Effector memory CD8-positive, alpha-beta T cell (primary cell): ENCODE data around the gene PRSS57.
"Not testable (repeated sequence)": the region's sequence is repeated elsewhere in the genome, so short reads cannot be mapped to it uniquely, and the experiment has no call there.

Experiments used
- ATAC-seq: fragments of 150-1000 bp; cut with Tn5 transposase; replicated peaks from 2 replicates; pipeline ENCODE4 v1.10.0; 2021; ENCODE audit warnings: mild to moderate bottlenecking, moderate library complexity
- DNase-seq, 3 experiments: peaks; one replicate each; pipeline ENCODE4 v3.0.0; 2021
- H3K27ac Mint-ChIP-seq, 2 donors: one replicate each; pipeline ENCODE4 v1.8.0; 2022; ENCODE audit warnings: mild to moderate bottlenecking in 2 of 2, mixed read lengths in 2 of 2, moderate library complexity in 2 of 2
- H3K27me3 Mint-ChIP-seq, 2 donors: one replicate each; pipeline ENCODE4 v1.8.0; 2022; ENCODE audit warnings: mixed read lengths in 2 of 2
- H3K36me3 Mint-ChIP-seq: one replicate; pipeline ENCODE4 v1.8.0; 2022; ENCODE audit warnings: mild to moderate bottlenecking, moderate library complexity, mixed read lengths; ENCODE audit not compliant: insufficient read depth
- H3K4me1 Mint-ChIP-seq, 2 donors: one replicate each; pipeline ENCODE4 v1.8.0; 2022; ENCODE audit warnings: low read depth in 2 of 2, mixed read lengths in 2 of 2
- H3K4me3 Mint-ChIP-seq, 2 donors: one replicate each; pipeline ENCODE4 v1.8.0; 2022; ENCODE audit warnings: mild to moderate bottlenecking in 2 of 2, mixed read lengths in 2 of 2, moderate library complexity in 2 of 2
- H3K9me3 Mint-ChIP-seq, 2 donors: one replicate each; pipeline ENCODE4 v1.8.0; 2022; ENCODE audit warnings: mixed read lengths in 2 of 2

Gene PRSS57

GRCh38 chr19:698529-698928 is 3.3 kb upstream of the PRSS57 start:
- peaks cover 9 to 52% of the 10 kb centered on the region in 2 donors for H3K27me3 Mint-ChIP-seq
- not testable (repeated sequence) for H3K4me3 Mint-ChIP-seq, H3K4me1 Mint-ChIP-seq, ATAC-seq, H3K9me3 Mint-ChIP-seq, H3K36me3 Mint-ChIP-seq, DNase-seq, H3K27ac Mint-ChIP-seq

GRCh38 chr19:694481-695351 is 536 bp downstream of the PRSS57 start:
- peaks cover 0 to 2% of the 10 kb centered on the region in 2 donors for H3K4me1 Mint-ChIP-seq
- no peaks in the 10 kb centered on the region for H3K9me3 Mint-ChIP-seq
- DNase-seq (no peak), ATAC-seq (no peak)
- H3K27me3 Mint-ChIP-seq = peaks cover 9 to 37% of the 10 kb centered on the region in 2 donors
- peak overlapping the region in 1 of 2 donors; percentile 13 for H3K4me3 Mint-ChIP-seq
- H3K36me3 Mint-ChIP-seq = peaks cover 4% of the 10 kb centered on the region
- H3K27ac Mint-ChIP-seq = no peak overlapping the region

- ATAC-seq (no peak), DNase-seq (no peak)
- peaks cover 6 to 9% of the 10 kb centered on the region in 2 donors for H3K27me3 Mint-ChIP-seq
- H3K9me3 Mint-ChIP-seq = no peaks in the 10 kb centered on the region
- H3K27ac Mint-ChIP-seq = no peak overlapping the region
- H3K4me1 Mint-ChIP-seq = peaks cover 0 to 2% of the 10 kb centered on the region in 2 donors
- peaks cover 7% of the 10 kb centered on the region for H3K36me3 Mint-ChIP-seq
- no peak overlapping the region for H3K4me3 Mint-ChIP-seq
Measured at GRCh38 chr19:690203-690602, 5.0 kb downstream of the PRSS57 start.

GRCh38 chr19:688992-689391 is 6.3 kb downstream of the PRSS57 start:
- H3K4me1 Mint-ChIP-seq = no peaks in the 10 kb centered on the region
- DNase-seq = no peak
- H3K27ac Mint-ChIP-seq = no peak overlapping the region
- no peaks in the 10 kb centered on the region for H3K27me3 Mint-ChIP-seq
- no peaks in the 10 kb centered on the region for H3K9me3 Mint-ChIP-seq
- no peak overlapping the region for H3K4me3 Mint-ChIP-seq
- peaks cover 3% of the 10 kb centered on the region for H3K36me3 Mint-ChIP-seq
- no peak for ATAC-seq

- Mint-ChIP-seq H3K4me3 (no peak overlapping the region), H3K27ac (no peak overlapping the region), H3K36me3 (peaks cover 3% of the 10 kb centered on the region)
Measured at GRCh38 chr19:688214-688613, 7.0 kb downstream of the PRSS57 start.

GRCh38 chr19:687569-688166 is 7.6 kb downstream of the PRSS57 start:
- Mint-ChIP-seq H3K4me3 (no peak overlapping the region), H3K9me3 (no peaks in the 10 kb centered on the region), H3K4me1 (no peaks in the 10 kb centered on the region), H3K27me3 (no peaks in the 10 kb centered on the region), H3K36me3 (peaks cover 3% of the 10 kb centered on the region), H3K27ac (no peak overlapping the region)
- ATAC-seq (no peak), DNase-seq (no peak)

More at GRCh38 chr19:688214-688613, 7.0 kb downstream of the PRSS57 start:
- no peaks in the 10 kb centered on the region for H3K9me3 Mint-ChIP-seq
- ATAC-seq (no peak), DNase-seq (no peak)
- no peaks in the 10 kb centered on the region for H3K27me3 Mint-ChIP-seq
- H3K4me1 Mint-ChIP-seq = no peaks in the 10 kb centered on the region

- Mint-ChIP-seq H3K27me3 (no peaks in the 10 kb centered on the region), H3K9me3 (no peaks in the 10 kb centered on the region), H3K4me3 (no peak overlapping the region), H3K4me1 (no peaks in the 10 kb centered on the region), H3K36me3 (peaks cover 3% of the 10 kb centered on the region), H3K27ac (no peak overlapping the region)
- DNase-seq (no peak), ATAC-seq (no peak)
Measured at GRCh38 chr19:686589-687297, 8.5 kb downstream of the PRSS57 start.

- H3K4me3 Mint-ChIP-seq = no peak overlapping the region
- H3K9me3 Mint-ChIP-seq = no peaks in the 10 kb centered on the region
- no peak for DNase-seq
Measured at GRCh38 chr19:685454-685931, 9.8 kb downstream of the PRSS57 start.

GRCh38 chr19:682678-683320 is 12.5 kb downstream of the PRSS57 start:
- Mint-ChIP-seq H3K4me1 (peaks cover 4 to 5% of the 10 kb centered on the region in 2 donors), H3K27ac (no peak overlapping the region), H3K36me3 (peaks cover 4% of the 10 kb centered on the region), H3K27me3 (no peaks in the 10 kb centered on the region), H3K9me3 (no peaks in the 10 kb centered on the region), H3K4me3 (no peak overlapping the region)
- no peak for ATAC-seq
- DNase-seq = no peak

More at GRCh38 chr19:685454-685931, 9.8 kb downstream of the PRSS57 start:
- no peak overlapping the region for H3K27ac Mint-ChIP-seq
- peaks cover 4% of the 10 kb centered on the region in 2 donors for H3K4me1 Mint-ChIP-seq
- ATAC-seq = no peak
- H3K36me3 Mint-ChIP-seq = peaks cover 7% of the 10 kb centered on the region
- no peaks in the 10 kb centered on the region for H3K27me3 Mint-ChIP-seq

- no peak for DNase-seq
- no peak for ATAC-seq
- no peaks in the 10 kb centered on the region for H3K9me3 Mint-ChIP-seq
- peaks cover 4% of the 10 kb centered on the region for H3K36me3 Mint-ChIP-seq
- peaks cover 4 to 5% of the 10 kb centered on the region in 2 donors for H3K4me1 Mint-ChIP-seq
- H3K4me3 Mint-ChIP-seq = peak overlapping the region; percentile 77 to 78
- peak overlapping the region; percentile 62 to 91 for H3K27ac Mint-ChIP-seq
- H3K27me3 Mint-ChIP-seq = no peaks in the 10 kb centered on the region
Measured at GRCh38 chr19:681029-682019, 13.9 kb downstream of the PRSS57 start.

GRCh38 chr19:680287-681028 is 14.8 kb downstream of the PRSS57 start:
- peak overlapping the region; percentile 77 to 78 for H3K4me3 Mint-ChIP-seq
- peaks cover 5% of the 10 kb centered on the region in 2 donors for H3K4me1 Mint-ChIP-seq
- peaks cover 3 to 5% of the 10 kb centered on the region in 2 donors for H3K27me3 Mint-ChIP-seq
- no peaks in the 10 kb centered on the region for H3K9me3 Mint-ChIP-seq
- ATAC-seq (peak; percentile 77), DNase-seq (peak; percentile 95 to 97 (median 95))
- H3K27ac Mint-ChIP-seq = peak overlapping the region; percentile 62 to 91
- H3K36me3 Mint-ChIP-seq = peaks cover 4% of the 10 kb centered on the region
